ENCODE data around the gene EXOC3L4. TPM values are rescaled to one million over a fixed set of nuclear protein-coding genes. Genes with fewer than 3 reads are reported as not detected.

EXOC3L4 gene
- total RNA-seq, 1 donor from 2014 or later = not detected

DNA sequence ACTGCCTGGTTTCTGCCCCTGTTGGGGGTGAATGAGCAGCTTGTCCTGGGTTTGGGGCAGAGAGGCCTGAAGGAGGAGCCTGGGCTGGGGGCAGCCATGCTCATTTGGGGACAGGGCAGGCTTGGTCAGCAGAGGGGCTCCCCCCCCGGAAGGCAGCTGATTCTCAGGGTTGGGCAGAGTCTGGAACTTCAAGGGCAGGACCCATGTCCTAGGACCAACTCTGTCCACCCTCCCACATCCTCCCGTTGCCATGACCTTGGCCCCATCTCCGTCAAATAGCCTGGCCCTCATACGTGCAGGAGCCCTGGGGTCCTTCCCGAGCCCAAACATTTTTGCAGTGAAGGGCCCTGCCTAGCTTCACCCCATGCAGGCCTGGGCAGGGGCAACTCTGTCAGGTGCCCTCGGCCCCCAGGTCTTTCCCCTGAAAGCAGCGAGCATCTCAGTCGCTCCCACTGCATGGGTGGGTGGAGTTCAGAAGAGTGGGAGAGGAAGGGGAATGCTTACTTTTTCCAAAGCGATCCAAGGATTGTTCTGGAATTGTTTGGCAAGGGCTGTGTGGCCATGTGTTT, 61.4 kb downstream of the EXOC3L4 start:
- no peaks in the 10 kb centered on the region for H3K36me3 Mint-ChIP-seq (ENCODE audit: low read depth)
- DNase-seq (ENCODE audit: low read depth, low spot score) = no peak
- H3K4me1 Mint-ChIP-seq = no peaks in the 10 kb centered on the region
- TF ChIP-seq, protein P1, sequence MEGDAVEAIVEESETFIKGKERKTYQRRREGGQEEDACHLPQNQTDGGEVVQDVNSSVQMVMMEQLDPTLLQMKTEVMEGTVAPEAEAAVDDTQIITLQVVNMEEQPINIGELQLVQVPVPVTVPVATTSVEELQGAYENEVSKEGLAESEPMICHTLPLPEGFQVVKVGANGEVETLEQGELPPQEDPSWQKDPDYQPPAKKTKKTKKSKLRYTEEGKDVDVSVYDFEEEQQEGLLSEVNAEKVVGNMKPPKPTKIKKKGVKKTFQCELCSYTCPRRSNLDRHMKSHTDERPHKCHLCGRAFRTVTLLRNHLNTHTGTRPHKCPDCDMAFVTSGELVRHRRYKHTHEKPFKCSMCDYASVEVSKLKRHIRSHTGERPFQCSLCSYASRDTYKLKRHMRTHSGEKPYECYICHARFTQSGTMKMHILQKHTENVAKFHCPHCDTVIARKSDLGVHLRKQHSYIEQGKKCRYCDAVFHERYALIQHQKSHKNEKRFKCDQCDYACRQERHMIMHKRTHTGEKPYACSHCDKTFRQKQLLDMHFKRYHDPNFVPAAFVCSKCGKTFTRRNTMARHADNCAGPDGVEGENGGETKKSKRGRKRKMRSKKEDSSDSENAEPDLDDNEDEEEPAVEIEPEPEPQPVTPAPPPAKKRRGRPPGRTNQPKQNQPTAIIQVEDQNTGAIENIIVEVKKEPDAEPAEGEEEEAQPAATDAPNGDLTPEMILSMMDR (conservative IDR thresholded peaks at IDR 0.05) = no peak
- H3K9me3 Mint-ChIP-seq = no peaks in the 10 kb centered on the region
- peaks cover 2% of the 10 kb centered on the region for H3K27me3 Mint-ChIP-seq (ENCODE audit: low read depth)
- H3K4me3 Mint-ChIP-seq = no peak overlapping the region
- no peak overlapping the region for H3K27ac Mint-ChIP-seq (ENCODE audit: unreplicated experiment)

DNA sequence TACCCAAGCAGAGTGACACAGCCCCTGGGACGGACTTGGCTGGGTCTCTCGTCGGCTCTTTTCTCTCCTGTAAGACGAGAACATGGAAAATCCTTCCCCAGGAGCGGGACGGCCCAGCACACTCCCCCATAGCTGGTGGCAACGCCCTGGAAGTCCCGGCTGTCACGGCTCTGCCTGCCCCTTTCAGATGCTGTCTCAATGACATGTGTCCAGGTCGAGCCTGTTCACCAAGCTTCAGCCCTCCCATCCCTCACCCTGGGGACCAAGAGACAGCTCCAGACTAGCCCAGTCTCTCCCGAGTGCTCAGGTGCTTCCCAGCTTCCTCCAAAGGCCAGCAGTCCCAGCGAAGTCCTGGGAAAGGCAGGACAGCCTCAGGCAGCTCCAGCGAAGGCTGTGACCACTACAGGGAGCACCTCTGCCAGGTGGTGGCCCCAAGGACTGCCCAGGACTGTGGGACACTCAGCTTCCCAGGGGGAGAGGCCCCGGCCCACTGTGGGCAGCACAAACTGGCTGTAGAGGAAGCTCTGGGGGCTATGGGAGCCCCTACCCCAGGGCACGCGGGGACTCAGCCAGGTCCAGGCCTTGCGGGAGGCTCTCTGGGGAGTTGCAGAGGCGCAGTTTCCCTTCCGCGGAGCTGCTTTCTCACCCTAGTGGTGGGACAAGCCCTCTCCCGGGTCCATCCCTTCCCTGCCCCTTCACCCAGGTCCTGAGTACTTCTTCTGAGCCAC, 62.3 kb downstream of the EXOC3L4 start:
- DNase-seq (ENCODE audit: low read depth, low spot score) = no peak
- H3K4me1 Mint-ChIP-seq = no peaks in the 10 kb centered on the region
- no peaks in the 10 kb centered on the region for H3K9me3 Mint-ChIP-seq
- H3K27ac Mint-ChIP-seq (ENCODE audit: unreplicated experiment) = no peak overlapping the region
- TF ChIP-seq, protein P1 (conservative IDR thresholded peaks at IDR 0.05) = no peak
- no peak overlapping the region for H3K4me3 Mint-ChIP-seq
- no peaks in the 10 kb centered on the region for H3K36me3 Mint-ChIP-seq (ENCODE audit: low read depth)
- peaks cover 2% of the 10 kb centered on the region for H3K27me3 Mint-ChIP-seq (ENCODE audit: low read depth)

DNA sequence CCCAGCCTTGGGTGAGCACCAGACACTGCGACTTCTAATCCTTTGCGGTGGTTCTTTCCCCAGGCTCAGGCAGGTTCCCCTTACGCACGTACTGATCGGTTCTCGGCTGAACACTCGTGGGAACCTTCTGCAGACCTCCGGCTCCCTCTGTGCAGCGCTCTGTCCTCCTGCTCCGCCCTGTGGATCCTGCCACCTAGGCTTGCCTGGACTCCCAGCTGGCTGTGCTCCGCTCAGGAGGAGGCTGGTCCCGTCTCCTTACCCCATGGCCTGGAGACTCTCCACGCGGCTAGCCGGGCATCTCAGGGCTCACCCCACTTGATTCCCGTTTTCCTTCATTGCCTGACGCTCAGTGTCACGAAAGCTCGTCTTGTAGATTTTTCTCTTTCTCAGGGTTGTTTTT, 63.4 kb downstream of the EXOC3L4 start:
- no peak for DNase-seq (ENCODE audit: low read depth, low spot score)
- Mint-ChIP-seq H3K27me3 (ENCODE audit: low read depth) (peaks cover 2% of the 10 kb centered on the region), H3K27ac (ENCODE audit: unreplicated experiment) (no peak overlapping the region), H3K4me1 (no peaks in the 10 kb centered on the region), H3K36me3 (ENCODE audit: low read depth) (no peaks in the 10 kb centered on the region), H3K4me3 (no peak overlapping the region), H3K9me3 (no peaks in the 10 kb centered on the region)
- TF ChIP-seq, protein P1 (conservative IDR thresholded peaks at IDR 0.05) = no peak

DNA sequence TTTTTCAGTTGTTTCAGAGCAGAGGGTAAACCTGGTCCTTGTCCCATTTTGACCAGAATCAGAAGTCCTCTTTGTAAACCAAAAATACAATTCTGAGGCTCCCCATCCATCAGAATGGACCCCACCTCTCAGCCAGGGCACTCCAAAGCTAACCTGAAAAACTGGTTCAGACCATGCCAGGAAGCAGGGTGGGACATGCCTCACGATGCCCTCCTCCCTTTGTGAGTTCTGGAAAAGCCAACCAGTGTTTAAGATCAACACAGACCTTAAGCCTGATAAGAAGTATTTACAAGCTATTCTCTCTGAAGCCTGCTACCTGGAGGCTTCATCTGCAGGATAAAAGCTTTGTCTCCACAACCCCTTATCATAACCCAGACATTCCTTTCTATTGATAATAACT, 64.2 kb downstream of the EXOC3L4 start:
- peaks cover 2% of the 10 kb centered on the region for H3K27me3 Mint-ChIP-seq (ENCODE audit: low read depth)

More for the DNA sequence above, 64.2 kb downstream of the EXOC3L4 start:
- DNase-seq (ENCODE audit: low read depth, low spot score) = no peak
- Mint-ChIP-seq H3K27ac (ENCODE audit: unreplicated experiment) (no peak overlapping the region), H3K4me3 (no peak overlapping the region), H3K9me3 (no peaks in the 10 kb centered on the region), H3K4me1 (no peaks in the 10 kb centered on the region), H3K36me3 (ENCODE audit: low read depth) (no peaks in the 10 kb centered on the region)
- TF ChIP-seq, protein P1 (conservative IDR thresholded peaks at IDR 0.05) = no peak

Other genes starting within 250 kb of the EXOC3L4 start
- gene AMN, start 172.1 kb upstream of the EXOC3L4 start, total RNA-seq = 0.23 and 0.66 TPM in 2 replicates
- 94.4 and 94.8 TPM in 2 replicates for gene CDC42BPB, start 37.2 kb upstream of the EXOC3L4 start, total RNA-seq
- gene LBHD2, start 10.5 kb upstream of the EXOC3L4 start, total RNA-seq = not detected in 2 replicates
- gene TNFAIP2, start 28.7 kb downstream of the EXOC3L4 start, total RNA-seq = 11.6 and 12.8 TPM in 2 replicates
- 458 and 483 TPM in 2 replicates for gene EIF5, start 239.5 kb downstream of the EXOC3L4 start, total RNA-seq

Data from neural crest cell (in vitro differentiated cells).